A673 (cell line): ENCODE measurements around the gene TBC1D22A. TPM values are rescaled to one million over a fixed set of nuclear protein-coding genes. Genes with fewer than 3 reads are reported as not detected.

Experiments
- BruUV-seq: library from RNA; stranded (reverse); fragments of 400-500 nt; replicated peaks from 2 replicates; lab custom pipeline; 2021; lab: Mats Ljungman, UMichigan
- CTCF ChIA-PET: fragments of 300-600 bp; sonication (Branson Sonifier 250); formaldehyde crosslinking; loops from one replicate; lab custom pipeline; 2022; ENCODE audit warnings: antibody characterized with exemption; lab: Charles Lee
- POLR2A ChIA-PET: fragments of 300-600 bp; sonication (Branson Sonifier 250); formaldehyde crosslinking; loops from one replicate; lab custom pipeline; 2022; ENCODE audit warnings: antibody characterized with exemption; ENCODE audit not compliant: low non-redundant PET; lab: Charles Lee
- DNase-seq: peaks from one replicate; pipeline ENCODE4 v3.0.0-alpha.2; 2015; ENCODE audit warnings: low spot score
- H3K27ac ChIP-seq: fragments of 200-600 bp; sonication (generic); 2 replicates; pipeline ENCODE4 v1.5.1; 2016; ENCODE audit warnings: mixed run types, low read depth, mild to moderate bottlenecking, mixed read lengths, antibody characterized with exemption, low read length; ENCODE audit not compliant: poor library complexity, severe bottlenecking
- H3K27me3 ChIP-seq: fragments of 200-600 bp; sonication (generic); replicated peaks from 2 replicates; pipeline ENCODE4 v1.6.1; 2017; ENCODE audit warnings: mixed run types, low read depth, mild to moderate bottlenecking, mixed read lengths, antibody characterized with exemption, low read length; ENCODE audit not compliant: insufficient read depth, poor library complexity
- H3K36me3 ChIP-seq: fragments of 200-600 bp; sonication (generic); 2 replicates; pipeline ENCODE4 v1.6.1; 2016; ENCODE audit warnings: mixed run types, mild to moderate bottlenecking, mixed read lengths, antibody characterized with exemption, low read length; ENCODE audit not compliant: insufficient read depth, poor library complexity, severe bottlenecking
- H3K4me1 ChIP-seq: fragments of 200-600 bp; sonication (generic); 2 replicates; pipeline ENCODE4 v1.6.1; 2017; ENCODE audit warnings: mixed run types, mild to moderate bottlenecking, mixed read lengths, antibody characterized with exemption, low read length; ENCODE audit not compliant: insufficient read depth, poor library complexity, severe bottlenecking
- H3K4me3 ChIP-seq: fragments of 200-600 bp; sonication (generic); 2 replicates; pipeline ENCODE4 v1.5.1; 2016; ENCODE audit warnings: low read depth, mixed run types, mild to moderate bottlenecking, mixed read lengths, low read length; ENCODE audit not compliant: poor library complexity, severe bottlenecking
- H3K9me3 ChIP-seq: fragments of 200-600 bp; sonication (generic); 2 replicates; pipeline ENCODE4 v1.6.1; 2016; ENCODE audit warnings: mixed run types, low read depth, mild to moderate bottlenecking, mixed read lengths, antibody characterized with exemption, low read length; ENCODE audit not compliant: poor library complexity, severe bottlenecking
- EZH2 ChIP-seq: fragments of 200-600 bp; sonication (generic); IDR thresholded peaks from 2 replicates; pipeline ENCODE4 v1.6.1; 2017; ENCODE audit warnings: borderline replicate concordance, low read depth, mild to moderate bottlenecking, mixed read lengths, antibody characterized with exemption, low read length; ENCODE audit not compliant: poor library complexity, severe bottlenecking
- intact Hi-C: fragments of 100-400 bp; cut with micrococcal nuclease; formaldehyde crosslinking; loops from one replicate; pipeline ENCODE4 v1.10.0; 2022; ENCODE audit not compliant: unreplicated experiment
- total RNA-seq: library from RNA; stranded (reverse); gene quantifications from 2 replicates; pipeline ENCODE4 v1.2.3, GENCODE V29; 2021
- TF ChIP-seq, protein P1 (sequence below): fragments of 300-800, 200-600 bp; sonication (generic); conservative IDR thresholded peaks from 2 replicates; pipeline ENCODE4 v1.5.1; 2017; ENCODE audit warnings: low read depth, mild to moderate bottlenecking, antibody characterized with exemption, low read length, moderate library complexity, mixed read lengths

TBC1D22A gene
- total RNA-seq, 1 experiment from 2014 or later: 22.5 TPM

DNA sequence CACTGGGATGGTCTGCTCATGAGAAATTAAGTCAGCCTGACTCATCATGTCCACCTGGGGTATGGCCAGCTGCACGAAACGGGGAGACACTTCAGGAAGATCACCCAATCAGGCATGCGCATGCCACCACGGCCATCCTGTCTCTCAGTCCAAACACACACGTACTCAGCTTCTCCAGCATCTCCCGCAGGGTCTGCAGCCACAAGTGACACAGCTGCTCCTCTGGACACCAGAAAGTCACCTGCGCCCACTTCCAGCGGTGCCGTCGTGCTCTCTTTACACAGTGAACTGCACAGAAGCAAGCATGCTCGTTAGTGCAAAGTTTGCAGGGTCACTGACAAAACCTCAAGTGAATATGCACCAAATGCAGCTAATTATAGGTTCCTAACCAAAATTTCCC is 42.5 kb upstream of the TBC1D22A start:
- TF ChIP-seq, protein P1, sequence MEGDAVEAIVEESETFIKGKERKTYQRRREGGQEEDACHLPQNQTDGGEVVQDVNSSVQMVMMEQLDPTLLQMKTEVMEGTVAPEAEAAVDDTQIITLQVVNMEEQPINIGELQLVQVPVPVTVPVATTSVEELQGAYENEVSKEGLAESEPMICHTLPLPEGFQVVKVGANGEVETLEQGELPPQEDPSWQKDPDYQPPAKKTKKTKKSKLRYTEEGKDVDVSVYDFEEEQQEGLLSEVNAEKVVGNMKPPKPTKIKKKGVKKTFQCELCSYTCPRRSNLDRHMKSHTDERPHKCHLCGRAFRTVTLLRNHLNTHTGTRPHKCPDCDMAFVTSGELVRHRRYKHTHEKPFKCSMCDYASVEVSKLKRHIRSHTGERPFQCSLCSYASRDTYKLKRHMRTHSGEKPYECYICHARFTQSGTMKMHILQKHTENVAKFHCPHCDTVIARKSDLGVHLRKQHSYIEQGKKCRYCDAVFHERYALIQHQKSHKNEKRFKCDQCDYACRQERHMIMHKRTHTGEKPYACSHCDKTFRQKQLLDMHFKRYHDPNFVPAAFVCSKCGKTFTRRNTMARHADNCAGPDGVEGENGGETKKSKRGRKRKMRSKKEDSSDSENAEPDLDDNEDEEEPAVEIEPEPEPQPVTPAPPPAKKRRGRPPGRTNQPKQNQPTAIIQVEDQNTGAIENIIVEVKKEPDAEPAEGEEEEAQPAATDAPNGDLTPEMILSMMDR: no peak
- no peak overlapping the region for H3K27ac ChIP-seq
- intact Hi-C loops: no loop called here
- CTCF ChIA-PET: no interaction called here
- no peak overlapping the region for H3K4me3 ChIP-seq
- DNase-seq: no peak
- POLR2A ChIA-PET: no interaction called here
- H3K4me1 ChIP-seq: no peaks in the 10 kb centered on the region
- H3K27me3 ChIP-seq: no peaks in the 10 kb centered on the region
- no TSS peak for BruUV-seq
- H3K9me3 ChIP-seq: no peaks in the 10 kb centered on the region
- H3K36me3 ChIP-seq: peaks cover 29% of the 10 kb centered on the region

DNA sequence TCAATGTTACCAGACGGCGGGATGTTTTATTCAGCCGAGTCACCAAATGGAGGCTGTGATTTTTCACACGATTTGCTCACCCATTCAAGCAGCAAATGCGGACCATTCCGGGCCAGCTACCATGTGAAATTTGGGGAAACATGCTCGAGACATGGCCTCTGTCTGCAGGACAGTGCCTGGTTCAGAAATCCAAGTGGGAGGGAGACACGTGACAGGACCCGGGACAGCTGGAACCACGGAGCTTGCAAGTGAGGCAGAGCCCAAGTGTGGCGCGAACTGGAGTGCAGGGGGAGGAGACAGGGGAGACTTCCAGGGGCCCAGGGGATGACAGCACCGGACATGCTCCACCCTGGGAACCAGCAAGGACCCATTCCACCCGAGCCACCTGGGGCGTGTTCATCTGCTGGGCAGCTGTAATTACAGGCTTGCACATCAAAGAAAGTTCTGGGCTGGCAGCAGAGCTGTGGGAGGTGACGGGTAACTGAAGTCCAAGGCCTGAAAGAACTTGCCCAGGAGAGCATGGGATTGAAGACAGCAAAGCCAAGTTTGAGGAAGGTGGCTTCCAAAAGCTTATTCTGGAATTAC is 40.9 kb upstream of the TBC1D22A start:
- intact Hi-C loops: no loop called here
- CTCF ChIA-PET: no interaction called here
- Histone ChIP-seq H3K9me3 (no peaks in the 10 kb centered on the region), H3K4me1 (no peaks in the 10 kb centered on the region), H3K4me3 (no peak overlapping the region), H3K36me3 (peaks cover 29% of the 10 kb centered on the region), H3K27me3 (no peaks in the 10 kb centered on the region), H3K27ac (no peak overlapping the region)
- POLR2A ChIA-PET: no interaction called here
- BruUV-seq: no TSS peak
- TF ChIP-seq EZH2: no peak
- TF ChIP-seq, protein P1: no peak
- no peak for DNase-seq

DNA sequence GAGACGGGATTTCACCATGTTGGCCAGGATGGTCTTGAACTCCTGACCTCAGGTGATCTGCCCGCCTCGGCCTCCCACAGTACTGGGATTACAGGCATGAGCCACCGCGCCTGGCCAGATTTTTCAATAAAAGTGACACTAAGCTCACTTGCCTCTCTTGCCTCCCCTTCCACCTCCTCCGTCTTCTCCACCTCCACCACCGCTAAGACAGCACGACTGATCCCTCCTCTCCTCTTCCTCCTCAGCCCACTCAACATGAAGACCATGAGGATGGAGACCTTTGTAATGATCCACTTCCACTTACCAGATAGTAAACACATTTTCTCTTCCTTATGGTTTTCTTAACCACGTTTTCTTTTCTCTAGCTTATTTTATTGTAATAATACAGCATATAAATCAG is 38.6 kb upstream of the TBC1D22A start:
- H3K4me3 ChIP-seq: no peak overlapping the region
- no TSS peak for BruUV-seq
- peaks cover 32% of the 10 kb centered on the region for H3K36me3 ChIP-seq
- DNase-seq: no peak
- intact Hi-C loops: no loop called here
- no peaks in the 10 kb centered on the region for H3K4me1 ChIP-seq
- no peak overlapping the region for H3K27ac ChIP-seq
- H3K27me3 ChIP-seq: no peaks in the 10 kb centered on the region
- no peaks in the 10 kb centered on the region for H3K9me3 ChIP-seq
- CTCF ChIA-PET: no interaction called here
- POLR2A ChIA-PET: no interaction called here
- TF ChIP-seq, protein P1: no peak
- TF ChIP-seq EZH2: no peak
